Measurements from ENCODE around the gene PDCD1.

Gene PDCD1

GRCh38 chr2:241895712-241896641 lies 37.3 kb upstream of the PDCD1 start:
- DNase-seq (ENCODE audit: low spot score) = peak; percentile 50

GRCh38 chr2:241895427-241895711 lies 36.7 kb upstream of the PDCD1 start:
- no peak for DNase-seq (ENCODE audit: low spot score)

- DNase-seq (ENCODE audit: low spot score) = no peak
Measured at GRCh38 chr2:241894681-241895426, 36.2 kb upstream of the PDCD1 start.

- no peak for DNase-seq (ENCODE audit: low spot score)
Measured at GRCh38 chr2:241894056-241894641, 35.5 kb upstream of the PDCD1 start.

GRCh38 chr2:241893265-241893664 lies 34.6 kb upstream of the PDCD1 start:
- DNase-seq (ENCODE audit: low spot score) = no peak

GRCh38 chr2:241892299-241893137 lies 33.8 kb upstream of the PDCD1 start:
- no peak for DNase-seq (ENCODE audit: low spot score)

GRCh38 chr2:241891988-241892298 lies 33.2 kb upstream of the PDCD1 start:
- no peak for DNase-seq (ENCODE audit: low spot score)

GRCh38 chr2:241891315-241891987 lies 32.8 kb upstream of the PDCD1 start:
- DNase-seq (ENCODE audit: low spot score) = no peak

GRCh38 chr2:241890524-241891235 lies 32.0 kb upstream of the PDCD1 start:
- no peak for DNase-seq (ENCODE audit: low spot score)

- DNase-seq (ENCODE audit: low spot score) = no peak
Measured at GRCh38 chr2:241888641-241889040, 29.9 kb upstream of the PDCD1 start.

- no peak for DNase-seq (ENCODE audit: low spot score)
Measured at GRCh38 chr2:241887806-241888522, 29.3 kb upstream of the PDCD1 start.

GRCh38 chr2:241886840-241887447 lies 28.2 kb upstream of the PDCD1 start:
- DNase-seq (ENCODE audit: low spot score) = no peak

GRCh38 chr2:241885946-241886643 lies 27.4 kb upstream of the PDCD1 start:
- DNase-seq (ENCODE audit: low spot score) = no peak

- no peak for DNase-seq (ENCODE audit: low spot score)
Measured at GRCh38 chr2:241885291-241885945, 26.7 kb upstream of the PDCD1 start.

GRCh38 chr2:241884951-241885290 lies 26.2 kb upstream of the PDCD1 start:
- no peak for DNase-seq (ENCODE audit: low spot score)

GRCh38 chr2:241882091-241882625 lies 23.5 kb upstream of the PDCD1 start:
- no peak for DNase-seq (ENCODE audit: low spot score)

- DNase-seq (ENCODE audit: low spot score) = no peak
Measured at GRCh38 chr2:241880311-241881073, 21.8 kb upstream of the PDCD1 start.

GRCh38 chr2:241879326-241879725 lies 20.6 kb upstream of the PDCD1 start:
- DNase-seq (ENCODE audit: low spot score) = no peak
